ENCODE results near the gene TOPBP1.

Gene TOPBP1

DNA sequence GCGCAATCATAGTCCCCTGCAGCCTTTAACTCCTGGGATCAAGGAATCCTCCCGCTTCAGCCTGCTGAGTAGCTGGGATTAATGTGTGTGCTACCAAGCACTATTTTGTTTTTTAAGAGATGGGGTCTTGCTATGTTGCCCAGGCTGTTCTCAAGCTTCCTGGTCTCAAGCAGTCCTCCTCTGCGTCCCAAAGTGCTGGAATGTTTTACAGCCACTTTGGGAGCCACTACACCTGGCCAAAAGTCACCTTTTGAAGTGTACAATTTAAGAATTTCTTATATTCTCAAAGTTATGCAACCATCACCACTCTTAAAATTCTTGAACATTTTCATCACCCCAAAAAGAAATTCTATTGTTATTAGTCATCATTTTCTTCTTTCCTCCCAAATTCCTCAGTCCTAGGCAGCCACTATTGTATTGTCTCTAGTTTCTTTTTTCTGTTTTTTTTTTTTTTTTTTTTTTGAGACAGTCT is 70.4 kb downstream of the TOPBP1 start:
- TF ChIP-seq CTCF (IDR thresholded peaks at IDR 0.05; ENCODE audit: insufficient read depth, low read length, poor library complexity, severe bottlenecking): no peak
- Histone ChIP-seq H3K27me3 (replicated peaks; ENCODE audit: control insufficient read depth, insufficient read depth, low read length) (no peaks in the 10 kb centered on the region), H3K36me3 (ENCODE audit: control insufficient read depth, insufficient read depth, low read length) (peaks cover 8% of the 10 kb centered on the region), H3K4me3 (replicated peaks; ENCODE audit: low read depth, low read length) (no peak overlapping the region)
- DNase-seq (ENCODE audit: extremely low read depth, insufficient read length): no peak

GRCh38 chr3:133589503-133589902 is 72.2 kb downstream of the TOPBP1 start:
- H3K27me3 ChIP-seq (replicated peaks; ENCODE audit: control insufficient read depth, insufficient read depth, low read length): no peaks in the 10 kb centered on the region
- no peak for TF ChIP-seq CTCF (IDR thresholded peaks at IDR 0.05; ENCODE audit: insufficient read depth, low read length, poor library complexity, severe bottlenecking)
- H3K36me3 ChIP-seq (ENCODE audit: control insufficient read depth, insufficient read depth, low read length): peaks cover 11% of the 10 kb centered on the region
- no peak overlapping the region for H3K4me3 ChIP-seq (replicated peaks; ENCODE audit: low read depth, low read length)
- DNase-seq (ENCODE audit: extremely low read depth, insufficient read length): no peak

GRCh38 chr3:133588784-133589465 is 72.8 kb downstream of the TOPBP1 start:
- Histone ChIP-seq H3K27me3 (replicated peaks; ENCODE audit: control insufficient read depth, insufficient read depth, low read length) (no peaks in the 10 kb centered on the region), H3K36me3 (ENCODE audit: control insufficient read depth, insufficient read depth, low read length) (peaks cover 11% of the 10 kb centered on the region), H3K4me3 (replicated peaks; ENCODE audit: low read depth, low read length) (no peak overlapping the region)
- no peak for DNase-seq (ENCODE audit: extremely low read depth, insufficient read length)
- no peak for TF ChIP-seq CTCF (IDR thresholded peaks at IDR 0.05; ENCODE audit: insufficient read depth, low read length, poor library complexity, severe bottlenecking)

- no peak overlapping the region for H3K4me3 ChIP-seq (replicated peaks; ENCODE audit: low read depth, low read length)
- DNase-seq (ENCODE audit: extremely low read depth, insufficient read length): no peak
- peaks cover 14% of the 10 kb centered on the region for H3K36me3 ChIP-seq (ENCODE audit: control insufficient read depth, insufficient read depth, low read length)
- no peaks in the 10 kb centered on the region for H3K27me3 ChIP-seq (replicated peaks; ENCODE audit: control insufficient read depth, insufficient read depth, low read length)
- TF ChIP-seq CTCF (IDR thresholded peaks at IDR 0.05; ENCODE audit: insufficient read depth, low read length, poor library complexity, severe bottlenecking): no peak
Measured at GRCh38 chr3:133588035-133588434, 73.7 kb downstream of the TOPBP1 start.

DNA sequence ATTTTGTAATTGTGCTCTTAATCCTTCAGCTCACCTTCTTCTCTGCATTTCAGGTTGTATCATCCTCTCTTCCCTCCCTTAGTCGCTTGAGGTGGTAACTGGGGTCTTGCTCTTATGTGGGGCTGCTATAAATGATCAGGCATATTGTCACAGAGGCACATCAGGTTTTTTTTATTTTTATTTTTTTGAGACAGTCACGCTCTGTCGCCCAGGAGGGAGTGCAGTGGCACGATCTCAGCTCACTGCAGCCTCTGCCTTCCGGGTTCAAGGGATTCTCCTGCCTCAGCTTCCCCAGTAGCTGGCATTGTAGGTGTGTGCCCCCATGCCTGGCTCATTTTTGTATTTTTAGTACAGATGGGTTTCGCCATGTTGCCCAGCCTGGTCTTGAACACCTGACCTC is 78.3 kb downstream of the TOPBP1 start:
- DNase-seq (ENCODE audit: extremely low read depth, insufficient read length): no peak
- no peak for TF ChIP-seq CTCF (IDR thresholded peaks at IDR 0.05; ENCODE audit: insufficient read depth, low read length, poor library complexity, severe bottlenecking)
- Histone ChIP-seq H3K36me3 (ENCODE audit: control insufficient read depth, insufficient read depth, low read length) (peaks cover 18% of the 10 kb centered on the region), H3K27me3 (replicated peaks; ENCODE audit: control insufficient read depth, insufficient read depth, low read length) (no peaks in the 10 kb centered on the region), H3K4me3 (replicated peaks; ENCODE audit: low read depth, low read length) (no peak overlapping the region)

Data from GM06990 (cell line).